Activated T-helper 2 cell treated with anti-CD3 and anti-CD28 coated beads, Interferon-gamma antibody, Interleukin-2, Interleukin-4, amounts not matched to agents 10 μg/mL and 5 μg/mL and 100 μg/mL, durations not matched to agents 14 hours and 24 hours and 36 hours (primary cell): ENCODE data around the gene SLC35F1. TPM values are rescaled to one million over a fixed set of nuclear protein-coding genes. Genes with fewer than 3 reads are reported as not detected.

Experiments
- DNase-seq: peaks from one replicate; pipeline ENCODE4 v3.0.0; 2021; ENCODE audit warnings: low spot score
- H3K27ac Mint-ChIP-seq: one replicate; pipeline ENCODE4 v1.8.0; 2021; ENCODE audit warnings: mixed read lengths
- H3K27me3 Mint-ChIP-seq: one replicate; pipeline ENCODE4 v1.8.0; 2021; ENCODE audit warnings: low read depth, mixed read lengths
- H3K36me3 Mint-ChIP-seq: one replicate; pipeline ENCODE4 v1.8.0; 2021; ENCODE audit warnings: low read depth, mixed read lengths
- H3K4me1 Mint-ChIP-seq: one replicate; pipeline ENCODE4 v1.8.0; 2021; ENCODE audit warnings: low read depth, mixed read lengths
- H3K4me3 Mint-ChIP-seq: one replicate; pipeline ENCODE4 v1.8.0; 2021; ENCODE audit warnings: low read depth, mild to moderate bottlenecking, moderate library complexity, mixed read lengths
- H3K9me3 Mint-ChIP-seq: one replicate; pipeline ENCODE4 v1.8.0; 2021; ENCODE audit warnings: mixed read lengths
- intact Hi-C: fragments of 100-400 bp; cut with micrococcal nuclease; formaldehyde crosslinking; loops from one replicate; pipeline ENCODE4 v1.15.1; 2023
- total RNA-seq: library from RNA; stranded (reverse); gene quantifications from 2 replicates; pipeline ENCODE4 v1.2.3, GENCODE V29; 2022

The SLC35F1 gene
- total RNA-seq, 1 donor from 2014 or later = 0.09 TPM

- no peaks in the 10 kb centered on the region for H3K4me1 Mint-ChIP-seq
- no peaks in the 10 kb centered on the region for H3K27me3 Mint-ChIP-seq
- intact Hi-C loops = no loop called here
- H3K4me3 Mint-ChIP-seq = no peak overlapping the region
- no peak overlapping the region for H3K27ac Mint-ChIP-seq
- no peaks in the 10 kb centered on the region for H3K36me3 Mint-ChIP-seq
- DNase-seq = no peak
- H3K9me3 Mint-ChIP-seq = no peaks in the 10 kb centered on the region
Measured at GRCh38 chr6:118325220-118325860, 418.3 kb downstream of the SLC35F1 start.

- H3K27ac Mint-ChIP-seq = no peak overlapping the region
- H3K4me3 Mint-ChIP-seq = no peak overlapping the region
- intact Hi-C loops = no loop called here
- no peaks in the 10 kb centered on the region for H3K27me3 Mint-ChIP-seq
- H3K9me3 Mint-ChIP-seq = no peaks in the 10 kb centered on the region
- no peaks in the 10 kb centered on the region for H3K4me1 Mint-ChIP-seq
- DNase-seq = no peak
- no peaks in the 10 kb centered on the region for H3K36me3 Mint-ChIP-seq
Measured at GRCh38 chr6:118326712-118327111, 419.6 kb downstream of the SLC35F1 start.

- Mint-ChIP-seq H3K36me3 (no peaks in the 10 kb centered on the region), H3K4me3 (no peak overlapping the region), H3K4me1 (no peaks in the 10 kb centered on the region), H3K9me3 (no peaks in the 10 kb centered on the region), H3K27me3 (no peaks in the 10 kb centered on the region), H3K27ac (no peak overlapping the region)
- DNase-seq = no peak
- intact Hi-C loops = no loop called here
Measured at GRCh38 chr6:118327237-118327636, 420.2 kb downstream of the SLC35F1 start.

GRCh38 chr6:118333772-118334171, 426.7 kb downstream of the SLC35F1 start:
- DNase-seq = no peak
- Mint-ChIP-seq H3K4me1 (no peaks in the 10 kb centered on the region), H3K9me3 (peaks cover 5% of the 10 kb centered on the region), H3K27me3 (no peaks in the 10 kb centered on the region), H3K36me3 (no peaks in the 10 kb centered on the region), H3K4me3 (no peak overlapping the region), H3K27ac (no peak overlapping the region)
- intact Hi-C loops = no loop called here

GRCh38 chr6:118334634-118335033, 427.6 kb downstream of the SLC35F1 start:
- Mint-ChIP-seq H3K27me3 (no peaks in the 10 kb centered on the region), H3K27ac (no peak overlapping the region), H3K4me1 (no peaks in the 10 kb centered on the region), H3K9me3 (peaks cover 5% of the 10 kb centered on the region), H3K36me3 (no peaks in the 10 kb centered on the region), H3K4me3 (no peak overlapping the region)
- intact Hi-C loops = no loop called here
- DNase-seq = no peak

GRCh38 chr6:118335325-118335816, 428.3 kb downstream of the SLC35F1 start:
- Mint-ChIP-seq H3K27ac (no peak overlapping the region), H3K27me3 (no peaks in the 10 kb centered on the region), H3K36me3 (no peaks in the 10 kb centered on the region), H3K9me3 (peaks cover 5% of the 10 kb centered on the region), H3K4me3 (no peak overlapping the region), H3K4me1 (no peaks in the 10 kb centered on the region)
- no peak for DNase-seq
- intact Hi-C loops = no loop called here

- Mint-ChIP-seq H3K9me3 (peaks cover 10% of the 10 kb centered on the region), H3K4me1 (no peaks in the 10 kb centered on the region), H3K27ac (no peak overlapping the region), H3K4me3 (no peak overlapping the region), H3K27me3 (peaks cover 2% of the 10 kb centered on the region), H3K36me3 (no peaks in the 10 kb centered on the region)
- intact Hi-C loops = no loop called here
- no peak for DNase-seq
Measured at GRCh38 chr6:118344014-118344670, 437.1 kb downstream of the SLC35F1 start.

- H3K36me3 Mint-ChIP-seq = no peaks in the 10 kb centered on the region
- peaks cover 2% of the 10 kb centered on the region for H3K4me1 Mint-ChIP-seq
- H3K27me3 Mint-ChIP-seq = peaks cover under 1% of the 10 kb centered on the region
- intact Hi-C loops = no loop called here
- no peaks in the 10 kb centered on the region for H3K9me3 Mint-ChIP-seq
- no peak overlapping the region for H3K27ac Mint-ChIP-seq
- DNase-seq = no peak
- no peak overlapping the region for H3K4me3 Mint-ChIP-seq
Measured at GRCh38 chr6:118350881-118351430, 443.9 kb downstream of the SLC35F1 start.

GRCh38 chr6:118353564-118353963, 446.5 kb downstream of the SLC35F1 start:
- no peak for DNase-seq
- H3K27me3 Mint-ChIP-seq = peaks cover 12% of the 10 kb centered on the region
- H3K36me3 Mint-ChIP-seq = no peaks in the 10 kb centered on the region
- intact Hi-C loops = no loop called here
- H3K4me1 Mint-ChIP-seq = peaks cover 2% of the 10 kb centered on the region
- no peak overlapping the region for H3K27ac Mint-ChIP-seq
- H3K9me3 Mint-ChIP-seq = no peaks in the 10 kb centered on the region
- no peak overlapping the region for H3K4me3 Mint-ChIP-seq

- intact Hi-C loops = no loop called here
- Mint-ChIP-seq H3K27ac (no peak overlapping the region), H3K4me3 (no peak overlapping the region), H3K9me3 (no peaks in the 10 kb centered on the region), H3K4me1 (peaks cover 2% of the 10 kb centered on the region), H3K36me3 (no peaks in the 10 kb centered on the region), H3K27me3 (peaks cover 12% of the 10 kb centered on the region)
- DNase-seq = no peak
Measured at GRCh38 chr6:118354641-118355040, 447.6 kb downstream of the SLC35F1 start.

GRCh38 chr6:118356054-118356453, 449.0 kb downstream of the SLC35F1 start:
- Mint-ChIP-seq H3K4me1 (peaks cover 2% of the 10 kb centered on the region), H3K36me3 (no peaks in the 10 kb centered on the region), H3K27ac (no peak overlapping the region), H3K9me3 (no peaks in the 10 kb centered on the region), H3K27me3 (peaks cover 14% of the 10 kb centered on the region), H3K4me3 (no peak overlapping the region)
- intact Hi-C loops = no loop called here
- no peak for DNase-seq

- Mint-ChIP-seq H3K9me3 (no peaks in the 10 kb centered on the region), H3K27ac (no peak overlapping the region), H3K4me3 (no peak overlapping the region)
Measured at GRCh38 chr6:118356686-118357085, 449.6 kb downstream of the SLC35F1 start.

More at GRCh38 chr6:118356686-118357085, 449.6 kb downstream of the SLC35F1 start:
- DNase-seq = no peak
- Mint-ChIP-seq H3K27me3 (peaks cover 14% of the 10 kb centered on the region), H3K4me1 (peaks cover 2% of the 10 kb centered on the region), H3K36me3 (no peaks in the 10 kb centered on the region)
- intact Hi-C loops = no loop called here
